K562 (cell line): Measurements from ENCODE around the gene CHD2. TPM values are rescaled to one million over a fixed set of nuclear protein-coding genes. Genes with fewer than 3 reads are reported as not detected.

ENCODE experiments used
- ATAC-seq: fragments of 200-7000 bp; cut with Tn5 transposase; 3 replicates; pipeline ENCODE4 v1.9.1; 2020; ENCODE audit warnings: moderate library complexity
- BruUV-seq: library from RNA; stranded (reverse); fragments of 400-500 nt; replicated peaks from 2 replicates; lab custom pipeline; 2021; lab: Mats Ljungman, UMichigan
- CTCF ChIA-PET: fragments of 300-600 bp; formaldehyde crosslinking; extraction: SDS; loops from one replicate; lab custom pipeline; 2021; ENCODE audit warnings: low intra/inter-chr PET ratio; lab: Yijun Ruan, JAX
- POLR2A ChIA-PET: fragments of 300-600, 350-650 bp; sonication (Branson Sonifier 250); formaldehyde crosslinking; extraction: SDS; loops from one replicate; lab custom pipeline; 2021; ENCODE audit warnings: antibody characterized with exemption, inconsistent platforms; lab: Yijun Ruan, JAX
- DNase-seq, 4 experiments: peaks; one replicate each; pipeline versions ENCODE4 v3.0.0 to v3.0.0-alpha.2; 2011 to 2018; ENCODE audit warnings: low spot score in 3 of 4, mixed read lengths in 3 of 4; ENCODE audit errors: extremely low read depth in 1 of 4
- FAIRE-seq: peaks from 2 replicates; lab custom pipeline; 2011; peaks lifted over from hg19 to GRCh38; lab: Jason Lieb, UNC
- H2AFZ ChIP-seq: 2 replicates; pipeline ENCODE4 v1.6.0; 2011; ENCODE audit warnings: low read depth, low read length, control low read depth, inconsistent platforms
- H3K27ac ChIP-seq: fragments of 200-600 bp; 3 replicates; pipeline ENCODE4 v1.8.0; 2011; ENCODE audit warnings: low read depth, mild to moderate bottlenecking, control low read depth, inconsistent platforms, low read length, moderate library complexity, mixed read lengths; ENCODE audit errors: extremely low read depth
- H3K27me3 ChIP-seq, 2 experiments: fragments of 300-600 bp in 1 of 2; 2 replicates in 1 of 2; 3 replicates in 1 of 2; pipeline versions ENCODE4 v1.6.0 to v1.8.0; 2011; ENCODE audit warnings: inconsistent platforms in 2 of 2, low read length in 2 of 2, mild to moderate bottlenecking in 1 of 2, mixed read lengths in 1 of 2, moderate library complexity in 1 of 2; ENCODE audit not compliant: control insufficient read depth in 2 of 2, insufficient read depth in 2 of 2
- H3K36me3 ChIP-seq: fragments of 300-600 bp; 3 replicates; pipeline ENCODE4 v1.8.0; 2011; ENCODE audit warnings: mild to moderate bottlenecking, low read length, inconsistent platforms; ENCODE audit not compliant: control insufficient read depth, insufficient read depth
- H3K4me1 ChIP-seq, 2 experiments: fragments of 200-600 bp in 1 of 2; replicated peaks in 1 of 2; 2 replicates in 1 of 2; 3 replicates in 1 of 2; pipeline versions ENCODE4 v1.5.1 to v1.8.0; 2011; ENCODE audit warnings: inconsistent platforms in 2 of 2, low read length in 2 of 2, mild to moderate bottlenecking in 1 of 2, mixed read lengths in 1 of 2, moderate library complexity in 1 of 2; ENCODE audit not compliant: control insufficient read depth in 2 of 2, insufficient read depth in 2 of 2
- H3K4me2 ChIP-seq: 2 replicates; pipeline ENCODE4 v1.6.1; 2011; ENCODE audit warnings: low read length, control low read depth, inconsistent platforms, mixed read lengths; ENCODE audit not compliant: insufficient read depth
- H3K4me3 ChIP-seq: fragments of 200-600 bp; sonication (generic), shearing (Covaris generic); 2 replicates; pipeline ENCODE4 v1.5.1; 2016; ENCODE audit warnings: control low read depth, inconsistent platforms
- H3K79me2 ChIP-seq: fragments of 200-600 bp; 3 replicates; pipeline ENCODE4 v1.8.0; 2011; ENCODE audit warnings: low read length, inconsistent platforms; ENCODE audit not compliant: control insufficient read depth, insufficient read depth
- H3K9ac ChIP-seq, 2 experiments: 2 replicates each; pipeline versions ENCODE4 v1.6.0 to v1.6.1; 2011; ENCODE audit warnings: low read depth in 2 of 2, low read length in 2 of 2, control low read depth in 1 of 2, inconsistent platforms in 1 of 2, mild to moderate bottlenecking in 1 of 2, mixed read lengths in 1 of 2; ENCODE audit not compliant: insufficient read depth in 1 of 2
- H3K9me1 ChIP-seq: one replicate; pipeline ENCODE4 v1.6.0; 2011; ENCODE audit warnings: inconsistent platforms, mild to moderate bottlenecking, low read length, moderate library complexity; ENCODE audit not compliant: control insufficient read depth, insufficient read depth
- H3K9me3 ChIP-seq: replicated peaks from 2 replicates; pipeline ENCODE4 v1.5.1; 2011; ENCODE audit warnings: low read depth, low read length, inconsistent platforms; ENCODE audit not compliant: control insufficient read depth, insufficient read depth
- H4K20me1 ChIP-seq: replicated peaks from 2 replicates; pipeline ENCODE4 v1.6.1; 2011; ENCODE audit warnings: low read length, inconsistent platforms, mixed read lengths; ENCODE audit not compliant: control insufficient read depth, insufficient read depth
- ATF6 ChIP-seq: sonication (generic); formaldehyde crosslinking; IDR thresholded peaks from 2 replicates; pipeline ENCODE4 v1.4.0; 2020; ENCODE audit warnings: mild to moderate bottlenecking, missing genetic modification reagents
- SMAD1 ChIP-seq: fragments of 150-350 bp; IDR thresholded peaks from 2 replicates; pipeline ENCODE4 v1.6.1; 2014; ENCODE audit warnings: low read length, low read depth; ENCODE audit not compliant: partially characterized antibody
- TBL1XR1 ChIP-seq, 2 experiments: IDR thresholded peaks; 2 replicates each; pipeline ENCODE4 v1.6.1; 2012; ENCODE audit warnings: improper control_type of control experiment in 2 of 2, low read length in 2 of 2, mild to moderate bottlenecking in 1 of 2
- ZNF253 ChIP-seq: fragments of 250-450 bp; sonication (Bioruptor Pico); conservative IDR thresholded peaks from 2 replicates; pipeline ENCODE4 v1.6.1; 2021; ENCODE audit warnings: mild to moderate bottlenecking
- ZNF778 ChIP-seq: fragments of 450-650 bp; formaldehyde crosslinking; IDR thresholded peaks from 2 replicates; pipeline ENCODE4 v1.4.0; 2020; ENCODE audit warnings: mild to moderate bottlenecking, moderate library complexity
- WGBS: fragments of 100-300 bp; shearing (Covaris generic); methylation state at CpG from one replicate; pipeline ENCODE4 v1.1.6; 2016; ENCODE audit warnings: low coverage, mixed read lengths; ENCODE audit not compliant: insufficient coverage; ENCODE audit errors: missing lambda C conversion rate; 5-methylcytosine and 5-hydroxymethylcytosine counted together
- in situ Hi-C: fragments of 300-500 bp; cut with MboI; formaldehyde crosslinking; loops from 4 replicates; pipeline ENCODE4 v1.15.0; 2018; ENCODE audit warnings: inconsistent platforms, mixed read lengths
- intact Hi-C: fragments of 100-400 bp; cut with micrococcal nuclease; formaldehyde crosslinking; loops from 2 replicates; pipeline ENCODE4 v1.14.2; 2022
- polyA plus RNA-seq, 8 experiments: library from polyadenylated mRNA; depleted of rRNA in 4 of 8; stranded (reverse) in 5 of 8; unstranded in 3 of 8; fragments of >200 nt; fragmentation: Nextera tagmentation in 2 of 8; fragmentation: Illumina TruSeq in 1 of 8; extraction: Ambion mirVana in 2 of 8; extraction: Trizol in 1 of 8; gene quantifications; 2 replicates each; pipeline versions ENCODE4 v1.2.1 to v1.2.3, GENCODE V29; 2011 to 2014; ENCODE audit warnings: inconsistent platforms in 1 of 8, missing spikeins in 1 of 8
- total RNA-seq, 7 experiments: library from RNA; depleted of rRNA in 6 of 7; stranded (reverse); fragments of >200 nt in 6 of 7; fragmentation: Illumina TruSeq in 2 of 7; extraction: Trizol in 2 of 7; gene quantifications; 2 replicates each; pipeline versions ENCODE4 v1.2.1 to v1.2.3, GENCODE V29; 2011 to 2021; ENCODE audit warnings: low replicate concordance in 1 of 7
- TF ChIP-seq, protein P1 (sequence below): fragments of 450-650 bp; IDR thresholded peaks from 2 replicates; pipeline ENCODE4 v1.6.1; 2016; ENCODE audit warnings: low read depth, mild to moderate bottlenecking, moderate library complexity

The CHD2 gene
- total and polyA plus RNA-seq, 9 of the 15 experiments (the other 6 are each of a cell fraction or from before 2014, with no cell fraction given) = 38.9 to 70.8 (median 56.2) TPM

DNA sequence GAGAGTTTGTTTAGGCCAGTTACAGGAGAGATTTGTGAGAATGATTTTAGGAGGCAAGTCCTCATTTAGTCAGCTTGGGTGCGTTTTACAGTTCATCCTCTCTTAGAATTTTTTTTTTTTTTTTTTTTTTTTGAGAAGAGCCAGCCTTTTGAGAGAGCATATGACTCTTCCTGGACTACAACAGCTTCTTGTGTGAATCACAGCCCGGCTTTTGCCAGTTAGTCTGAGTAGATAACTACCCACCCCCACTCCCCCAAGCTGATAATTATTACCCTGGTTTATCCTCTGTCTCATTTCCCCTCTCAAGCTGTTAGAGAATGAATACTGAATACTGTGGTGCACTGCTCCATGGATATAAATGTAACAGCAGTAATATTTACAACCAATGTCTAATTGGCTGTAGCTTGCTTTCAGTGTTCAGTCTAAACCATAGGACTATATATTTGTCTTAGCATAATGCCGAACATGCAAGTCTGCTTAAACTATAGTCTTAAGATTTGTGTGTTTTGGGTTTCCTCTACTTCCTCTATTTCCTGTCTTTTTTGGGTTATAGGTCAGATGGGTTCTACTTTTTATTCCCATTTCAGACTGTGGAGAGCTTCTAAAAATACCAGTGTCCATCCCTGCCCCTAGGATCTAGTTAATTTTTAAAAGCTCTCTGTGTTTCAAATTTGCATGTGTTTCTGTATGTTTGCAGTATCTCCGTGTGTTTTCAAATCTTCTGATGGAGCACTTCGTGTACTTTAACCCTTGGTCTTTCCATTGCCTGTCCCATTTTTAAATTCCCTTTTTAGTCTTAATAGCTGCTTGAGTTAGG lies 8.0 kb downstream of the CHD2 start (continued):
- TF ChIP-seq ATF6 (CRISPR knock-in tag) = no peak
- no peak for TF ChIP-seq ZNF253 (CRISPR knock-in tag)

DNA sequence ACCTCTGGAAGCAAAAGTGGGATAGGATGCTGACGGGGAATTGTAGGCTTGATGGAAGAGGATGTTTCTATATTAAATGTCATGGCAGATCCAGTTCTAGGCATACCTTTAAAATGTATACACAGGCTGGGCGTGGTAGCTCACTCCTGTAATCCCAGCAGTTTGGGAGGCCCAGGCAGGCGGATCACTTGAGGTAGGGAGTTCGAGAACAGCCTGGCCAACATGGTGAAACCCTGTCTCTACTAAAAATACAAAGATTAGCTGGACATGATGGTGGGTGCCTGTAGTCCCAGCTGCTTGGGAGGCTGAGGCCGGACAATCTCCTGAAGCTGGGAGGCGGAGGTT lies 8.6 kb downstream of the CHD2 start:
- H3K79me2 ChIP-seq = peaks cover 98% of the 10 kb centered on the region
- no TSS peak for BruUV-seq
- H4K20me1 ChIP-seq = 0 out of 2 replicates have a peak, but pooled peaks cover 4% of the 10 kb centered on the region
- H3K4me2 ChIP-seq = no peak overlapping the region
- DNase-seq (no peak), ATAC-seq (no peak), FAIRE-seq (no peak)
- H3K4me1 ChIP-seq = peaks cover 3 to 33% of the 10 kb centered on the region in 2 experiments; a peak in 3 of 5 replicates
- peaks cover 57% of the 10 kb centered on the region for H3K36me3 ChIP-seq
- ChIA-PET POLR2A (interaction anchor here (0.6 to 8.1 kb wide), 13 partner anchors 8 to 634 kb away, joined by 3 to 109 read pairs (median 7); no protein-coding TSS in a partner anchor), CTCF (no interaction called here)
- TF ChIP-seq ZNF778 (CRISPR knock-in tag) = no peak
- TF ChIP-seq, protein P1, sequence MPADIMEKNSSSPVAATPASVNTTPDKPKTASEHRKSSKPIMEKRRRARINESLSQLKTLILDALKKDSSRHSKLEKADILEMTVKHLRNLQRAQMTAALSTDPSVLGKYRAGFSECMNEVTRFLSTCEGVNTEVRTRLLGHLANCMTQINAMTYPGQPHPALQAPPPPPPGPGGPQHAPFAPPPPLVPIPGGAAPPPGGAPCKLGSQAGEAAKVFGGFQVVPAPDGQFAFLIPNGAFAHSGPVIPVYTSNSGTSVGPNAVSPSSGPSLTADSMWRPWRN = no peak
- TF ChIP-seq TBL1XR1 (IDR thresholded peaks at IDR 0.05; ENCODE audit: low read length in 2 of 2) = no peak
- no peak for TF ChIP-seq SMAD1
- no peak overlapping the region for H2AFZ ChIP-seq
- intact Hi-C loops = no loop called here
- no peaks in the 10 kb centered on the region for H3K27me3 ChIP-seq
- H3K27ac ChIP-seq = no peak overlapping the region
- H3K9me3 ChIP-seq = no peaks in the 10 kb centered on the region
- in situ Hi-C loops = no loop called here
- 96% methylated on average over 5 of the region's 6 CpGs for WGBS
- no peak overlapping the region for H3K4me3 ChIP-seq
- H3K9me1 ChIP-seq = no peaks in the 10 kb centered on the region
- no peak overlapping the region for H3K9ac ChIP-seq
